Aorta (tissue), 5 donors: ENCODE results near the gene NUAK2. TPM values are rescaled to one million over a fixed set of nuclear protein-coding genes. Genes with fewer than 3 reads are reported as not detected.
A peak's percentile ranks its signal among the peaks of the same experiment; 100 is the strongest.

ENCODE experiments used
- ATAC-seq: fragments of 200-7000 bp; cut with Tn5 transposase; one replicate; pipeline ENCODE4 v1.9.1; 2022; ENCODE audit warnings: moderate library complexity; ENCODE audit not compliant: low FRiP score
- DNase-seq, 2 donors: peaks; one replicate each; pipeline ENCODE4 v3.0.0-alpha.2; 2020
- H3K27ac ChIP-seq, 2 donors: one replicate each; pipeline ENCODE4 v1.5.1; 2013; ENCODE audit warnings: low read length in 2 of 2, mild to moderate bottlenecking in 2 of 2, moderate library complexity in 2 of 2, control low read depth in 1 of 2, inconsistent platforms in 1 of 2, low read depth in 1 of 2
- H3K27me3 ChIP-seq, 2 donors: one replicate each; pipeline ENCODE4 v1.6.1; 2013; ENCODE audit warnings: control low read depth in 1 of 2, low read length in 1 of 2, mild to moderate bottlenecking in 1 of 2, moderate library complexity in 1 of 2; ENCODE audit not compliant: insufficient read depth in 2 of 2, control insufficient read depth in 1 of 2
- H3K36me3 ChIP-seq, 2 donors: one replicate each; pipeline ENCODE4 v1.6.1; 2013; ENCODE audit warnings: control low read depth in 1 of 2, low read length in 1 of 2, mild to moderate bottlenecking in 1 of 2; ENCODE audit not compliant: insufficient read depth in 2 of 2, control insufficient read depth in 1 of 2
- H3K4me1 ChIP-seq, 2 donors: one replicate each; pipeline ENCODE4 v1.6.1; 2013; ENCODE audit warnings: low read length in 2 of 2, control low read depth in 1 of 2, mild to moderate bottlenecking in 1 of 2, moderate library complexity in 1 of 2; ENCODE audit not compliant: insufficient read depth in 2 of 2, control insufficient read depth in 1 of 2
- H3K4me3 ChIP-seq, 2 donors: one replicate each; pipeline ENCODE4 v1.5.1; 2013; ENCODE audit warnings: low read length in 2 of 2, control low read depth in 1 of 2, mild to moderate bottlenecking in 1 of 2
- H3K9me3 ChIP-seq: one replicate; pipeline ENCODE4 v1.6.1; 2013; ENCODE audit warnings: mild to moderate bottlenecking, low read length; ENCODE audit not compliant: control insufficient read depth
- WGBS, 2 donors: extraction: QIAGEN DNeasy Blood & Tissue Kit; methylation state at CpG; one replicate each; pipeline ENCODE4 v1.1.7; 2013; 5-methylcytosine and 5-hydroxymethylcytosine counted together
- intact Hi-C, 2 donors: fragments of 100-400 bp; cut with DNase I; formaldehyde crosslinking; loops; one replicate each; pipeline versions ENCODE4 v1.14.2 to v1.15.0; 2022
- polyA plus RNA-seq, 2 donors: library from polyadenylated mRNA; stranded (reverse); fragments of 200-250 nt; gene quantifications; one replicate each; pipeline ENCODE4 v1.2.3, GENCODE V29; 2013
- total RNA-seq, 2 donors: library from RNA; stranded (reverse); fragmentation: NEBNext Ultra II Directional; extraction: Animal tissue kit (Norgen Biotek cat#: 25700); gene quantifications; one replicate each; pipeline ENCODE4 v1.2.1, GENCODE V29; 2021
- donor health status: healthy with polysubstance abuse.
- donor health status: Bipolar disorder and iron deficiency.
- donor health status: DM: no; HTN: no; CAD: no.
- donor health status: DM: no; HTN: no; CAD: no.
- donor health status: DM: yes; HTN: yes; CAD: no.

Gene NUAK2
- total and polyA plus RNA-seq, 4 donors, result 0.49 to 3.0 (median 2.1) TPM

GRCh38 chr1:205275916-205276688 lies 45.4 kb downstream of the NUAK2 start:
- 84 to 95% methylated on average over 9 of the region's 9 CpGs for WGBS, 2 donors
- no peak overlapping the region for H3K4me3 ChIP-seq
- no peaks in the 10 kb centered on the region for H3K4me1 ChIP-seq
- no peak for ATAC-seq
- no peaks in the 10 kb centered on the region for H3K9me3 ChIP-seq
- no peaks in the 10 kb centered on the region for H3K36me3 ChIP-seq
- H3K27ac ChIP-seq, result no peak overlapping the region
- intact Hi-C loops, result loop anchor here in 1 of 2 donors (10.0 kb wide), 1 partner anchor 159 kb away; no protein-coding TSS in a partner anchor
- H3K27me3 ChIP-seq, result no peaks in the 10 kb centered on the region
- DNase-seq, result no peak

DNA sequence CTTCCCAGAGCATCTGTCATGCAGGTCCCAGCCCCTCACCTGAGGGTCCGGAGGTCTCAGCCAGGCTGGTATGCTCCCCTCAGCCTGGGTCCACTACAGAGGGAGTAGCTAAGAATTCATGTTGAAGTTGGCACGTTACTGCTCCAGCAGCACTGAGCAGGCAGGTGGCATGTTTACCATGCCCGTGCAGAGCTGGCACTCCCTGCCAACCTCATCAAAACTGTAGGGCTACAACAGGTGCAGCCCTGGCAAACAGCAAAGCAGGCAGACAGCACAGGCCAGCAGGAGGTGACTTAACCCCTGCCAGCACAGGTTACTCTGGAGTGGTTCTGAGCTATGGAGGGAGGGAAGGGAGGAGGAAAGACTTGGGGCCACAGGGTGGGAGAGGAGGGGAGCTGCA lies 46.4 kb downstream of the NUAK2 start:
- H3K4me1 ChIP-seq, result peaks cover 0 to 2% of the 10 kb centered on the region in 2 donors
- intact Hi-C loops, result loop anchor here in 1 of 2 donors (10.0 kb wide), 1 partner anchor 160 kb away; no protein-coding TSS in a partner anchor
- no peaks in the 10 kb centered on the region for H3K36me3 ChIP-seq
- DNase-seq (no peak), ATAC-seq (no peak)
- H3K9me3 ChIP-seq, result no peaks in the 10 kb centered on the region
- no peak overlapping the region for H3K27ac ChIP-seq
- WGBS, 2 donors, result 64 to 68% methylated on average over 3 of the region's 3 CpGs
- no peak overlapping the region for H3K4me3 ChIP-seq
- H3K27me3 ChIP-seq, result no peaks in the 10 kb centered on the region

- Histone ChIP-seq H3K27me3 (no peaks in the 10 kb centered on the region), H3K9me3 (no peaks in the 10 kb centered on the region), H3K27ac (no peak overlapping the region), H3K4me3 (no peak overlapping the region), H3K36me3 (no peaks in the 10 kb centered on the region), H3K4me1 (peaks cover 0 to 2% of the 10 kb centered on the region in 2 donors)
- WGBS, 2 donors, result 86 to 88% methylated on average over 8 of the region's 8 CpGs
- ATAC-seq (no peak), DNase-seq (no peak)
- intact Hi-C loops, result loop anchor here in 1 of 2 donors (10.0 kb wide), 1 partner anchor 161 kb away; no protein-coding TSS in a partner anchor
Observed at GRCh38 chr1:205274041-205274691, 47.4 kb downstream of the NUAK2 start.

DNA sequence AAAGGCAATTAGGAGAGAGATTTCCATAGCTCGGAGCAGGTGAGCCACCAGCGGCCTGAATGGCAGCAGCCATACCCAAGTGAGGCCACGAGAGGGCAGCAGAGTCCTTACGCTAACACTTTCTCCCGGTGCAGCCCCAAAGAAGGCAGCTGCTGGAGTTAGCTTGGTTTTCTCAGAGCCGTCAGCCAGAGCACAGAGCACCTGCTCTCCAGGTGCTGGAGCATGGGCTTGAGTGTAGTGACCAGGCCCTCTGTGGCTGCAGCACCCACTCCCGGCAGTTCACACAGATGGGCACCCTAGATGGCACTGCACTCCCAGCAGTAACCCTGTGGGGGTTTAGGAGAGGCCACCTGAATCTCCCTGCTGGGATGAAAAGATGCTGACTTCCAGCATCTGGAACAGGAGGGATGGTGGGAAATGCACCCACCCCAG lies 48.0 kb downstream of the NUAK2 start:
- H3K4me1 ChIP-seq, result peaks cover 0 to 2% of the 10 kb centered on the region in 2 donors
- H3K4me3 ChIP-seq, result no peak overlapping the region
- H3K9me3 ChIP-seq, result no peaks in the 10 kb centered on the region
- peak; percentile 88 to 93 for DNase-seq
- no peaks in the 10 kb centered on the region for H3K27me3 ChIP-seq
- 10% methylated on average over 7 of the region's 7 CpGs for WGBS, 2 donors
- no peaks in the 10 kb centered on the region for H3K36me3 ChIP-seq
- intact Hi-C loops, result loop anchor here (1.0 to 10.0 kb wide), 3 partner anchors 51 to 161 kb away; no protein-coding TSS in a partner anchor
- no peak overlapping the region for H3K27ac ChIP-seq
- peak; percentile 87 for ATAC-seq

DNA sequence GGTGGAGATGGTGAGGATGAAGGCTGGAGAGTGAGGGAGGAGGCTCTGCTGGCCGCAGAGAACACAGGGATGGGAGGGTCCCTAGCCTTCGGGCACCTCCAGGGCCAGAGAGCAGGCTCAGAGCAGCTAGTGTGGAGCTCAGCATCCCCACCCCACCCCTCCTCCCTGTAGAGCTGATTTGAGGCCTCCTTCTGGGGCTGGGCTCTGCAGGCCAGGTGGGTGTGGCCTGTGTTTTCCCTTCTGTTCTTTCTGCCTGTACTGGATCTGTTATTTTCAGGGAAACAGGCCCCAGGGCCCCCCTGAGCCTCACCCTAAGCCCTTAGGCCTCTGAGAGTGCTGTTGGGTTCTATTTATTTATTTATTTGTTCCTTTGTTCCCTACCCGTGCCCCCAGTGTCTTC lies 49.0 kb downstream of the NUAK2 start:
- H3K4me1 ChIP-seq, result peaks cover 0 to 2% of the 10 kb centered on the region in 2 donors
- H3K4me3 ChIP-seq, result no peak overlapping the region
- no peaks in the 10 kb centered on the region for H3K27me3 ChIP-seq
- DNase-seq, result no peak
- no peaks in the 10 kb centered on the region for H3K36me3 ChIP-seq
- intact Hi-C loops, result loop anchor here in 1 of 2 donors (2.0 to 10.0 kb wide), 2 partner anchors 52 to 162 kb away; no protein-coding TSS in a partner anchor
- WGBS, 2 donors, result 83 to 93% methylated on average over 3 of the region's 3 CpGs
- no peak overlapping the region for H3K27ac ChIP-seq
- ATAC-seq, result no peak
- no peaks in the 10 kb centered on the region for H3K9me3 ChIP-seq

DNA sequence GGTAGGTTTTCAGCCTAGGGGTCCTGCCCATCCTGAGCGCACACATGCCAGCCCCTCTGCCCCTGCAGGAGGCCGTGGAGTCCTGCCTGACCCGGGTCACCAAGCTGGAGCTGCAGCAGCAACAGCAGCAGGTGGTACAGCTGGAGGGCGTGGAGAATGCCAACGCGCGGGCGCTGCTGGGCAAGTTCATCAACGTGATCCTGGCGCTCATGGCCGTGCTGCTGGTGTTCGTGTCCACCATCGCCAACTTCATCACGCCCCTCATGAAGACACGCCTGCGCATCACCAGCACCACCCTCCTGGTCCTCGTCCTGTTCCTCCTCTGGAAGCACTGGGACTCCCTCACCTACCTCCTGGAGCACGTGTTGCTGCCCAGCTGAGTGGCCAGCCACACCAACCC lies 49.8 kb downstream of the NUAK2 start:
- Histone ChIP-seq H3K4me1 (peaks cover 0 to 2% of the 10 kb centered on the region in 2 donors), H3K27me3 (no peaks in the 10 kb centered on the region), H3K27ac (no peak overlapping the region), H3K36me3 (no peaks in the 10 kb centered on the region), H3K9me3 (no peaks in the 10 kb centered on the region), H3K4me3 (no peak overlapping the region)
- intact Hi-C loops, result loop anchor here in 1 of 2 donors (2.0 to 10.0 kb wide), 2 partner anchors 53 to 163 kb away; no protein-coding TSS in a partner anchor
- WGBS, 2 donors, result 90 to 92% methylated on average over 18 of the region's 18 CpGs
- ATAC-seq (no peak), DNase-seq (no peak)

DNA sequence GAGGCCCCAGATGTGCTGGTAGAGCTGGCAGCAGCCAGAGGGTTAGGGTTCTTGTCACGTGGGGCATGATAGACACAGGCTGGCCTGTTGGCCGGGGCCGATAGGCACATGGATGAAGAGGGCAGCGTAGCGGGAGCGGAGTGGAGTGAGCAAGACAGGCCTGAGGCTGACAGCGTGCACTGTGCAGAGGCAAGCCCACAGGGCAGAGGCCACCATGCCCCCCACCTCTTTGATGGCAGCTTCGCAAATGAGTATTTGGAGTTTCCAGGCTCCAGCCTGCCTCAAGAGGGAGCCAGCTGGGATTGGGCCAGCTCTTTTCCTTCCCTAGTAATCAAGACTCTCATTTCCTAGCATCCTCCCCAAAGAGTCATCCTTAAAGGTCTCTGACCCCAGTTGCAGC lies 50.3 kb downstream of the NUAK2 start:
- intact Hi-C loops, result loop anchor here in 1 of 2 donors (10.0 kb wide), 1 partner anchor 164 kb away; no protein-coding TSS in a partner anchor
- ATAC-seq, result no peak
- Histone ChIP-seq H3K4me1 (peaks cover 0 to 2% of the 10 kb centered on the region in 2 donors), H3K27me3 (no peaks in the 10 kb centered on the region), H3K36me3 (no peaks in the 10 kb centered on the region), H3K27ac (no peak overlapping the region), H3K9me3 (no peaks in the 10 kb centered on the region), H3K4me3 (no peak overlapping the region)
- no peak for DNase-seq
- 66 to 78% methylated on average over 8 of the region's 8 CpGs for WGBS, 2 donors

DNA sequence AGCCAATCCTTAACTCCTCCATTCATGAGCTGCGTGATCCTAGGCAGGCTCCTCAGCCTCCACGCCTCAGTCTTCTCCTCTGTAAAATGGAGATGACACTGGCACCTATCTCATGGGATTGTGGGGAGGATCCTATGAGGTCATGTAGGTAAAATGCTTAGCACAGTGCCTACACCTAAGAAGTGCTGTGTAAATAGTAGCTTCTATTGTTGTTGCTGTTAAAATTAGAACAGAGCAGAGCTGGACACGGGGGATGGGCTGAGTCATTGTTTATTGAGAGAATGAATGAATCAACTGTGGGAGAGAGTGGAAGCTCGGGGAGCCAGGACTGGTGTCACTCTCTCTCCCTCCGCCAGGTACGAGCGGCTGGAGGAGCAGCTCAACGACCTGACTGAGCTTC lies 50.8 kb downstream of the NUAK2 start:
- Histone ChIP-seq H3K36me3 (no peaks in the 10 kb centered on the region), H3K27ac (no peak overlapping the region), H3K9me3 (no peaks in the 10 kb centered on the region), H3K27me3 (no peaks in the 10 kb centered on the region), H3K4me3 (no peak overlapping the region), H3K4me1 (peaks cover 0 to 2% of the 10 kb centered on the region in 2 donors)
- WGBS, 2 donors, result 50 to 61% methylated on average over 8 of the region's 8 CpGs
- intact Hi-C loops, result loop anchor here in 1 of 2 donors (10.0 kb wide), 1 partner anchor 164 kb away; no protein-coding TSS in a partner anchor
- ATAC-seq, result no peak
- no peak for DNase-seq
